Measurements from ENCODE around the gene SLMAP. TPM values are rescaled to one million over a fixed set of nuclear protein-coding genes. Genes with fewer than 3 reads are reported as not detected.

SLMAP gene
- total and polyA plus RNA-seq, 7 experiments from 2014 or later = 20.2 to 77.1 (median 63.4) TPM

DNA sequence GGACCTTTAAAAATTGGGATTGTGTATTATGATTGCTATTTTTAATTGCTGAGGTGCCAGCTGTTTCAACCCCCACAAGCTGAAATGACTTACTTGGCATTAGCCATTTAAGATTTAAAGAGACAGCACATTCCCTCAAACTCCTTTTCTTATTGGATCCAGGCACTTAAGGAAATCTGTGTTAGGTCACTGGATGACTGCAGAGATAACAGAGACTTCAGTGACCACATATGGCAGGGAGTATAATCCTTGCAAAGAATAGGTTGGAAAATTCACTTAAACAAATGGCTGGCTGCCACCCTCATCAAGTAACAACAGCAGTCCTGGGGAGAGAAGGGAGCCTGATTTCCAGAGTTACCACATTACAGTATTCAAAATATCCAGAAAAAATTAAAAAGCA, 66.6 kb downstream of the SLMAP start:
- no peaks in the 10 kb centered on the region for H3K9me3 Mint-ChIP-seq
- DNase-seq (no peak), ATAC-seq (no peak)
- H3K27ac Mint-ChIP-seq = no peak overlapping the region
- no peak overlapping the region for H3K4me3 Mint-ChIP-seq
- H3K4me3 ChIP-seq (ENCODE audit: low read length) = no peak overlapping the region
- H3K27me3 Mint-ChIP-seq = no peaks in the 10 kb centered on the region
- no peaks in the 10 kb centered on the region for H3K27me3 ChIP-seq (ENCODE audit: control insufficient read depth in 2 of 2, insufficient read depth in 2 of 2, low read length in 2 of 2)
- intact Hi-C loops (cut with micrococcal nuclease) = loop anchor here in 1 of 2 donors (10.0 kb wide), 1 partner anchor 648 kb away; no protein-coding TSS in a partner anchor
- H3K9me3 ChIP-seq (ENCODE audit: control insufficient read depth in 2 of 3, low read length in 3 of 3) = no peaks in the 10 kb centered on the region
- CTCF ChIA-PET = no interaction called here
- H3K36me3 ChIP-seq (ENCODE audit: control insufficient read depth in 2 of 3, insufficient read depth in 3 of 3, low read length in 3 of 3) = no peaks in the 10 kb centered on the region
- POLR2A ChIA-PET = no interaction called here
- peaks cover 0 to 4% of the 10 kb centered on the region in 2 donors for H3K4me1 ChIP-seq (ENCODE audit: control insufficient read depth in 2 of 2, insufficient read depth in 2 of 2, low read length in 2 of 2)
- peaks cover 0 to 5% (median 0%) of the 10 kb centered on the region in 5 donors for H3K36me3 Mint-ChIP-seq
- peaks cover 8 to 54% (median 49%) of the 10 kb centered on the region in 7 donors for H3K4me1 Mint-ChIP-seq
- no peak overlapping the region for H3K27ac ChIP-seq (ENCODE audit: low read depth, low read length)

DNA sequence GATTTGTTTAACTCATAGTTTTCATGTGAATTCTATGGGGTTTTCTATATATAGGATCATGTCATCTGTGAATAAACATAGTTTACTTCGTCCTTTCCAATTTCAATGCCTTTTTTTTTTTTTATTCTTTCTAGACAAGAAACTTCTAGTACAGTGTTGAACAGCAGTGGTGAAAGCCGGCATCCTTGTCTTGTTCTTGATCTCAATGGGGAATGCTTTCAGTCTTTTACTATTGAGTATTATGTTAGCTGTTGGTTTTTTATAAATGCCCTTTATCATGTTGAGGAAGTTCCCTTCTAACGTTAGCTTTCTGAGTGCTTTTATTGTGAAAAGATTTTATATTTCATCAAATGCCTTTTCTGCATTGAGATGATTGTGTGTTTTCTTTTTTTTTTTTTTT, 69.0 kb downstream of the SLMAP start:
- Histone ChIP-seq H3K27me3 (ENCODE audit: control insufficient read depth in 2 of 2, insufficient read depth in 2 of 2, low read length in 2 of 2) (no peaks in the 10 kb centered on the region), H3K4me3 (ENCODE audit: low read length) (no peak overlapping the region), H3K9me3 (ENCODE audit: control insufficient read depth in 2 of 3, low read length in 3 of 3) (no peaks in the 10 kb centered on the region), H3K36me3 (ENCODE audit: control insufficient read depth in 2 of 3, insufficient read depth in 3 of 3, low read length in 3 of 3) (no peaks in the 10 kb centered on the region), H3K27ac (ENCODE audit: low read depth, low read length) (no peak overlapping the region), H3K4me1 (ENCODE audit: control insufficient read depth in 2 of 2, insufficient read depth in 2 of 2, low read length in 2 of 2) (peaks cover 0 to 4% of the 10 kb centered on the region in 2 donors)
- peaks cover 6 to 47% (median 39%) of the 10 kb centered on the region in 7 donors for H3K4me1 Mint-ChIP-seq
- no peak overlapping the region for H3K4me3 Mint-ChIP-seq
- peaks cover 0 to 8% (median 0%) of the 10 kb centered on the region in 5 donors for H3K36me3 Mint-ChIP-seq
- H3K27me3 Mint-ChIP-seq = no peaks in the 10 kb centered on the region
- no peak for DNase-seq
- ATAC-seq = no peak
- H3K27ac Mint-ChIP-seq = peak overlapping the region in 3 of 9 donors; percentile 14 to 65 (median 25)
- intact Hi-C loops (cut with micrococcal nuclease) = loop anchor here in 1 of 2 donors (10.0 kb wide), 1 partner anchor 650 kb away; no protein-coding TSS in a partner anchor
- ChIA-PET POLR2A (interaction anchor here (0.7 to 1.9 kb wide), 3 partner anchors 69 to 1840 kb away, joined by 3 to 7 read pairs (median 5); partner anchors contain the start of gene SLMAP), CTCF (interaction anchor here (0.6 to 0.9 kb wide), 6 partner anchors 34 to 447 kb away, joined by 3 to 4 read pairs (median 4); no protein-coding TSS in a partner anchor)
- no peaks in the 10 kb centered on the region for H3K9me3 Mint-ChIP-seq

DNA sequence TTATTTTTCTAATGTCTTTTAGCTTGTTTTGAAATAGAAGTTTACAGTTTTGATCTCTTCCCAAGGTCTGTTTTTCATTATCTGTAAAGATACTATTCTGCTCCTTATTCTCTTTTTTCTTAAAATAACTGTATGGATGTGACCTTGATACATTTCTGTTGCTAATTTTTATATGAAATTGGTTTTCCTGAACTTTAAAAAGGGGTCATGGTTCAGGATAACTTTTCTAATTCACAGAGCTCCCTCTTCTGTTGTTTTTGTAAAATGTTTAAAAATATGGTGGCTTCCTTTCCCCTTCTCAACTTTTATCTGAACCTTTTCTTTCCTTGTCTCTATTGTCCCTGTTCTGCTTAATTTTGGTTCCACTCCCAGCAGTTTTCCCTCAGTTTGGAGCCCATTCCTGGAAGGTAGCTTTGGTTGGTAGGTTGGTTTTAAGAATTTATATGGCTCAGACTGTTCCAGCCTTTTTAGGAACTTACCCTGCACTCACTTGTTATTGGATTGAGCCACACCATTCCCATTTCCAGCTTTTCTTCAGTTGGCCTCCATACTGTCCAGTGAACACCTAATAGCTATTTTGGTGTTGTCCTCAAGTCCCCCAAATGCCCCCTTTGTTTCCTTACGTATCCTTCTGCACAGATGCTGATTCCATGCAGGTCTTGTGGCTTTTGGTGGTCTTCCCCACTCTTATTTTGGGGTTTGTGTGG, 70.3 kb downstream of the SLMAP start:
- no peak overlapping the region for H3K27ac ChIP-seq (ENCODE audit: low read depth, low read length)
- H3K27me3 ChIP-seq (ENCODE audit: control insufficient read depth in 2 of 2, insufficient read depth in 2 of 2, low read length in 2 of 2) = no peaks in the 10 kb centered on the region
- intact Hi-C loops (cut with micrococcal nuclease) = loop anchor here in 1 of 2 donors (1.0 to 10.0 kb wide), 4 partner anchors 70 to 652 kb away; partner anchors contain the start of gene SLMAP
- H3K36me3 ChIP-seq (ENCODE audit: control insufficient read depth in 2 of 3, insufficient read depth in 3 of 3, low read length in 3 of 3) = no peaks in the 10 kb centered on the region
- H3K9me3 ChIP-seq (ENCODE audit: control insufficient read depth in 2 of 3, low read length in 3 of 3) = no peaks in the 10 kb centered on the region
- H3K4me1 ChIP-seq (ENCODE audit: control insufficient read depth in 2 of 2, insufficient read depth in 2 of 2, low read length in 2 of 2) = peaks cover 0 to 4% of the 10 kb centered on the region in 2 donors
- Mint-ChIP-seq H3K4me3 (peak overlapping the region in 1 of 10 donors; percentile 22), H3K9me3 (no peaks in the 10 kb centered on the region), H3K36me3 (peaks cover 0 to 16% (median 4%) of the 10 kb centered on the region in 5 donors), H3K27me3 (no peaks in the 10 kb centered on the region), H3K27ac (peak overlapping the region in 5 of 9 donors; percentile 14 to 62 (median 51)), H3K4me1 (peaks cover 6 to 43% (median 37%) of the 10 kb centered on the region in 7 donors)
- DNase-seq (peak in 1 of 9 donors; percentile 22), ATAC-seq (no peak)
- no peak overlapping the region for H3K4me3 ChIP-seq (ENCODE audit: low read length)
- ChIA-PET POLR2A (interaction anchor here (1.9 kb wide), 1 partner anchor 70 kb away, joined by 7 read pairs; the partner anchor contains the start of gene SLMAP), CTCF (interaction anchor here (0.7 to 1.9 kb wide), 8 partner anchors 16 to 429 kb away, joined by 3 to 10 read pairs (median 4); no protein-coding TSS in a partner anchor)

DNA sequence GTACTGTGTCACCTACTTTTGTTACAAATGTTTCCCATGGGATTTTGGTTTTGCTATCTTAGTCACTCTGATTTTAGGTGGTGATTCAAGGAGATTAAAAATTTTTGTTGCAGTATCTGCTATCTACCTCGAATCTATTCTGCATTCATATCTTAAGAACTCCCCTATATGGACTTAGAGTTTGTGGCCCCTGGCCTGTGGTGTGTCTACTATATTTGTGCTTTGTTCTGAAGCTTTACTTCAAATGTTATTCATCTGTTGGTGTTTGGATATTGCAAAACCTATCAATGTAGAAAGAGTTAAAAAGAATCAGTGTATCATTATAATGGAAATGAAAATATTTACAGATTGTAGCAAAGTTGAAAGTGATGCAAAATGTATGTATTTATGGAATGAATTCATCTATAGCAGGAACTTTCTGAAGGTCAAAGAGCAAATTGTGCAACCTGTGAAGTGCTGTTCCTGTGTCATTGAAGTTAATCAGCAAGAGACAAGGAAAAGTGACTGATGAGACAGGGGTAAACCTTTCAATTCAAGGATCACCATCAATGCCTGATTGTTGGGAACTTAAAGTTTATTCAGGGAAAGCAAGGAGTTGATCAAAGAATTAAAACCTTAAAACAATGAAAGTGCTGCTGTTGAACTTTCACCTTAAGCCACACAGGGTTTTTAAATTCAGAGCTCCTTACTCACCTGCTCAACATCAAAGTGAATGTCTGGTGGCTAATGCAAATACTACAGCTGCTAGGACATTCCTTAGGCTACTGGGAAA, 71.0 kb downstream of the SLMAP start:
- DNase-seq = no peak
- Mint-ChIP-seq H3K9me3 (no peaks in the 10 kb centered on the region), H3K36me3 (peaks cover 4 to 23% (median 10%) of the 10 kb centered on the region in 5 donors), H3K27me3 (no peaks in the 10 kb centered on the region), H3K4me3 (no peak overlapping the region), H3K27ac (peak overlapping the region in 1 of 9 donors; percentile 51), H3K4me1 (peaks cover 6 to 40% (median 31%) of the 10 kb centered on the region in 7 donors)
- H3K27me3 ChIP-seq (ENCODE audit: control insufficient read depth in 2 of 2, insufficient read depth in 2 of 2, low read length in 2 of 2) = no peaks in the 10 kb centered on the region
- no peak overlapping the region for H3K27ac ChIP-seq (ENCODE audit: low read depth, low read length)
- intact Hi-C loops (cut with micrococcal nuclease) = loop anchor here in 1 of 2 donors (1.0 to 10.0 kb wide), 4 partner anchors 71 to 652 kb away; partner anchors contain the start of gene SLMAP
- ChIA-PET POLR2A (no interaction called here), CTCF (interaction anchor here (0.8 to 1.9 kb wide), 4 partner anchors 19 to 430 kb away, joined by 3 to 10 read pairs (median 4); no protein-coding TSS in a partner anchor)
- H3K9me3 ChIP-seq (ENCODE audit: control insufficient read depth in 2 of 3, low read length in 3 of 3) = no peaks in the 10 kb centered on the region
- ATAC-seq = no peak
- H3K4me1 ChIP-seq (ENCODE audit: control insufficient read depth in 2 of 2, insufficient read depth in 2 of 2, low read length in 2 of 2) = peaks cover 0 to 4% of the 10 kb centered on the region in 2 donors
- no peak overlapping the region for H3K4me3 ChIP-seq (ENCODE audit: low read length)
- H3K36me3 ChIP-seq (ENCODE audit: control insufficient read depth in 2 of 3, insufficient read depth in 3 of 3, low read length in 3 of 3) = peaks cover 0 to 7% (median 0%) of the 10 kb centered on the region in 3 experiments

DNA sequence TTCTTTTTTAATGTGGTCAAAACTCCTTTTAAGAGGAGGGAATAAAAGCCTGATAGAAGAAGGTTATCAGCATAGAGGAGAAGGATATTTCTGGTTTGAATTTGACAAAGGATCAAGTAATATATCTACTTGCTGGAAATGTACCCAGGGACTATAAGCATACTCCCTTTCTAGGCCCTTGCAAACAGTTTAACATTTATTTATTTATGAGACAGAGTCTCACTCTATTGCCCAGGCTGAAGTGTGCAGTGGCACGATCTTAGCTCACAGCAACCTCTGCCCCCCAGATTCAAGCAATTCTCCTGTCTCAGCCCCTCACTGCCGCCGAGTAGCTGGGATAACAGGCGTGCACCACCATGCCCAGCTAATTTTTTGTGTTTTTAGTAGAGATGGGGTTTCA, 71.6 kb downstream of the SLMAP start:
- DNase-seq = no peak
- H3K4me3 ChIP-seq (ENCODE audit: low read length) = no peak overlapping the region
- H3K27me3 ChIP-seq (ENCODE audit: control insufficient read depth in 2 of 2, insufficient read depth in 2 of 2, low read length in 2 of 2) = no peaks in the 10 kb centered on the region
- no peaks in the 10 kb centered on the region for H3K9me3 ChIP-seq (ENCODE audit: control insufficient read depth in 2 of 3, low read length in 3 of 3)
- H3K36me3 ChIP-seq (ENCODE audit: control insufficient read depth in 2 of 3, insufficient read depth in 3 of 3, low read length in 3 of 3) = peaks cover 0 to 11% (median 0%) of the 10 kb centered on the region in 3 experiments
- Mint-ChIP-seq H3K4me1 (peaks cover 6 to 39% (median 30%) of the 10 kb centered on the region in 7 donors), H3K9me3 (no peaks in the 10 kb centered on the region), H3K27me3 (no peaks in the 10 kb centered on the region), H3K27ac (peak overlapping the region in 1 of 9 donors; percentile 51), H3K4me3 (no peak overlapping the region), H3K36me3 (peaks cover 7 to 26% (median 15%) of the 10 kb centered on the region in 5 donors)
- intact Hi-C loops (cut with micrococcal nuclease) = loop anchor here in 1 of 2 donors (10.0 kb wide), 1 partner anchor 653 kb away; no protein-coding TSS in a partner anchor
- peaks cover 0 to 4% of the 10 kb centered on the region in 2 donors for H3K4me1 ChIP-seq (ENCODE audit: control insufficient read depth in 2 of 2, insufficient read depth in 2 of 2, low read length in 2 of 2)
- CTCF ChIA-PET = no interaction called here
- no peak for ATAC-seq
- no peak overlapping the region for H3K27ac ChIP-seq (ENCODE audit: low read depth, low read length)
- POLR2A ChIA-PET = no interaction called here

DNA sequence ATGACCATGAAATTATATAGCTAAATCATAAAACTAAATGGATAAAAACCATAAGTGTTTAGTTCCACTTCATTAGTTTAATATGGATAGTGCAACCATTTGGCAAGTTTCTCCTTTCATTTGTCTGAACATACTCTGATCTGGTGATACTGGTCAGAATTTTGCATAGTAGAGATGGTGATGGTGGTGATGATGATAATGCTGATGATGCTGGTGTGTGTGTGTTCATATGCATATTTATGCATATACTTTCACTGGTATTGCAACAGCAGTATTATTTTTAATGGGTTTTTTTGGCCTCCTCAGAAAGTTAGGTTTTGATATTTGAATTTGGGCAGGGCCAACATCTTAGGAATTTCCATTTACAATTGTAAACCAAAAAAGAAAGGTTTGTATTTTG, 76.4 kb downstream of the SLMAP start:
- no peak overlapping the region for H3K27ac ChIP-seq (ENCODE audit: low read depth, low read length)
- H3K4me3 ChIP-seq (ENCODE audit: low read length) = no peak overlapping the region
- no peaks in the 10 kb centered on the region for H3K27me3 ChIP-seq (ENCODE audit: control insufficient read depth in 2 of 2, insufficient read depth in 2 of 2, low read length in 2 of 2)
- ChIA-PET POLR2A (interaction anchor here (1.2 kb wide), 1 partner anchor 17 kb away, joined by 3 read pairs; no protein-coding TSS in a partner anchor), CTCF (no interaction called here)
- intact Hi-C loops (cut with micrococcal nuclease) = no loop called here
- no peak overlapping the region for H3K27ac Mint-ChIP-seq
- H3K4me3 Mint-ChIP-seq = no peak overlapping the region
- H3K27me3 Mint-ChIP-seq = no peaks in the 10 kb centered on the region
- H3K9me3 Mint-ChIP-seq = no peaks in the 10 kb centered on the region
- peaks cover 0 to 9% (median 6%) of the 10 kb centered on the region in 7 donors for H3K4me1 Mint-ChIP-seq
- peaks cover 0 to 16% (median 0%) of the 10 kb centered on the region in 3 experiments for H3K36me3 ChIP-seq (ENCODE audit: control insufficient read depth in 2 of 3, insufficient read depth in 3 of 3, low read length in 3 of 3)
- H3K4me1 ChIP-seq (ENCODE audit: control insufficient read depth in 2 of 2, insufficient read depth in 2 of 2, low read length in 2 of 2) = no peaks in the 10 kb centered on the region
- no peak for ATAC-seq
- DNase-seq = no peak
- H3K36me3 Mint-ChIP-seq = peaks cover 6 to 27% (median 15%) of the 10 kb centered on the region in 5 donors
- no peaks in the 10 kb centered on the region for H3K9me3 ChIP-seq (ENCODE audit: control insufficient read depth in 2 of 3, low read length in 3 of 3)

Data from naive thymus-derived CD4-positive, alpha-beta T cell (primary cell).